CD4-positive, alpha-beta T cell treated with Interleukin-10 for 1 hour (primary cell): Measurements from ENCODE around the gene CFL1.
"Not testable (repeated sequence)": the region's sequence is repeated elsewhere in the genome, so short reads cannot be mapped to it uniquely, and the experiment has no call there.

Experiments
- DNase-seq: peaks from one replicate; pipeline ENCODE4 v3.0.0-alpha.2; 2020

CFL1 gene

DNA sequence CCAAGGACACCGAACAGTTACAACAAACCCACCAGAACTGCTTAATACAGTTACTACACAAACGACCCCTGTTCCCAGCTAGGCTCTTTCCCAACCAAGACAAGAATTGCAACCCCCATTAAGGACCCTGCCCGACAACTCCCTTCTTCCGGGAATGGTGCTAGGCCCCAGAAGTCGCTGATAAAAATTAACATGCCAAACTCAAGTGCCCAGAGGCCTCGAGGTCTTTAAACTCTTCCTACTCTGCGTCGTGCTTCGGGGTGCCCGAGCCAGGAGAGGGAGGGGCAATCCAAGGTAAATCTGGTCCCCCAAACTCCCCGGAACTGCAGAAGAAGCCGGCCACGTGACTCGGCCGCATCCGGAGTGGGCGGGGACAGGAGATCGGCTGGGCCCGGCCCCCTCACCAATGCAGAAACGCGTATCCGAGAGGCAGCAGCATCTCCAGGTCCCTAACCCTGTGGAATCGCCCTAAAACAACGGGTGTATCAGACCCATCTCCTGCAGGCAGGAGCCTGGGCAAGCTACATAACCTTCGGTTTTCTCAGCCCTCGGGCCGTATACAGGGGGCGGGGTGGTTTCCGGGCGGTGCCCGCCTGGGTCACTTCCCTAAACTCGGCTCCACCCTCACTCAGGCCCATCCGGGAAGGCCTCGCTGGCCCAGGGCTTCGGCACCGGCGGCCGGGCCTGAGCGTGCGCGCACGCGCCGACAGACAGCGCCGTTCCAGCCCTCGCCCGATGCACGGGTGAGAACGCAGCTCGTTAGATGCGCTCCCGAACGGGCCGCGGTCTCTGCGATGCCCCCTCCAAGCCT lies 1.1 kb downstream of the CFL1 start:
- DNase-seq, result peak; percentile 86

DNA sequence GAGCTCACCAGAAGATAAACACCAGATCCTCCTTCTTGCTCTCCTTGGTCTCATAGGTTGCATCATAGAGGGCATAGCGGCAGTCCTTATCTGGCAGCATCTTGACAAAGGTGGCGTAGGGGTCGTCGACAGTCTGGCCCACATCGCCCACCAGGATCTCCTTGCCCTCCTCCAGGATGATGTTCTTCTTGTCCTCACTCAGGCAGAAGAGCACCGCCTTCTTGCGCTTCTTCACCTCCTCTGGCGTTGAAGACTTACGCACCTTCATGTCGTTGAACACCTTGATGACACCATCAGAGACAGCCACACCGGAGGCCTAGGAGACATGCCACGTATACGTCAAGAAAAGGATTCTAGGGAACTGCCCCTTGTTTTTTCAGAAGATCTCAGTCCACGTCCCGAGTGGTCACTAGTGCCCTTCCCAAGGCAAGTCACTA lies 2.0 kb downstream of the CFL1 start:
- DNase-seq, result no peak

DNA sequence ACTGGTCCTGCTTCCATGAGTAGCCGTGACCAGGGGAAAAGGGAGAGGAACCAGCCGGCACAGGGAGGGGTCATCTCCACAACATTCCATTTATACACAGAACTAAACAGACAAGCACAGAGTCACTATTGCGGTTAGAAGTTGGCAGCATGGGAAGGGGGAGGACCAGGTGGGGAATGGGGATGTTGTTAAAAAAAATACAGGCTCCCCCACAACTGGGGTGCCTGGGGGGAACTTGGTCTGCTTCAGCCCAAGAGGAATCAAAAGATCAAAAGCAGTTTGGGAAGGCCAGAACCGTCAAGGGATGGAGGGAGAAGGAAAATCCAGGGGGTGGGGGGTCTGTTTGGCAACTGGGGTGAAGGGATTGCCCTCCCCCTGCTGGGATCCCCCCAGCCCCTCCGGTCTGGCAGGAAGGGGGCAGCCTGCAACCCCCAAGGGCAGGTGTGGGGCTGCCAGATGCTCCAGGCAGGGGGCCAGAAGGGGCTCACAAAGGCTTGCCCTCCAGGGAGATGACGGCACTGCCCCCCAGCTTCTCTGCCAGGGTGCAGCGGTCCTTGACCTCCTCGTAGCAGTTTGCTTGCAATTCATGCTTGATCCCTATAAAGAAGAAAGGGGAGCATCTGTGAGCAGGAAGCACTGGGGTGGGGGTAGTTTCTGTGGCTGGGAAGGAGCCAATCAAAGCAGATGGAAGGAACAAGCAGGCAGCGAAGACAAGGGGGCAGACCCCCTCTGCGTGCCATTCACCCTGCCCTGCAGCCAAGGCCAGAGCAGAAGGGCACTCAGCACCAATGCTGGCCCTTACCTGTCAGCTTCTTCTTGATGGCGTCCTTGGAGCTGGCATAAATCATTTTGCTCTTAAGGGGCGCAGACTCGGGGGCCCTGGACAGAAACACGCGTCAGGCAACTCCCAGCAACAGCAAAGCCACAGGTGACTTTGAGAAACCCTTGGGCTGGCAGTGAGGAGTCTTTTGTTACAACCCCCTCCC lies 2.8 kb downstream of the CFL1 start:
- DNase-seq, result no peak

DNA sequence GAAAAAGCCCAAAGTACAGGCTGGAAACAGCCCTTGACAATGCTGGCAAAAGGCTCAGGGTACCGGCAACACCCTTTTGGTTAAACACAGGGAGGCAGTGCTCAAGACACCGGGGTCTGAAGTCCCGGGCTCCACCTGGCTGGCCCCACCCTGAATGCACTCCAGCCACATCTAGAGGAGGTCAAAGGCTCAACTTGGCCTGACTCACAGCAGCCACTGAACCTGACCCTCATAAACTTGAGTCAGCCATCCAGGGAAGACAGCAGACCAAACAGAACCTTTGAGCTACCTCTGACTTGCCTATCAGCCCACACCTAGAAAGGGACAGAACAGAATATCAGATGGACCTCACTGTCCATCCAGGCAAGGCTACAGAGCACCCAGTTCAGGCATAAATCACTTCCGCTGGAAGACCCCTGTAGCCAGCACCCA lies 3.8 kb downstream of the CFL1 start:
- DNase-seq, result no peak

DNA sequence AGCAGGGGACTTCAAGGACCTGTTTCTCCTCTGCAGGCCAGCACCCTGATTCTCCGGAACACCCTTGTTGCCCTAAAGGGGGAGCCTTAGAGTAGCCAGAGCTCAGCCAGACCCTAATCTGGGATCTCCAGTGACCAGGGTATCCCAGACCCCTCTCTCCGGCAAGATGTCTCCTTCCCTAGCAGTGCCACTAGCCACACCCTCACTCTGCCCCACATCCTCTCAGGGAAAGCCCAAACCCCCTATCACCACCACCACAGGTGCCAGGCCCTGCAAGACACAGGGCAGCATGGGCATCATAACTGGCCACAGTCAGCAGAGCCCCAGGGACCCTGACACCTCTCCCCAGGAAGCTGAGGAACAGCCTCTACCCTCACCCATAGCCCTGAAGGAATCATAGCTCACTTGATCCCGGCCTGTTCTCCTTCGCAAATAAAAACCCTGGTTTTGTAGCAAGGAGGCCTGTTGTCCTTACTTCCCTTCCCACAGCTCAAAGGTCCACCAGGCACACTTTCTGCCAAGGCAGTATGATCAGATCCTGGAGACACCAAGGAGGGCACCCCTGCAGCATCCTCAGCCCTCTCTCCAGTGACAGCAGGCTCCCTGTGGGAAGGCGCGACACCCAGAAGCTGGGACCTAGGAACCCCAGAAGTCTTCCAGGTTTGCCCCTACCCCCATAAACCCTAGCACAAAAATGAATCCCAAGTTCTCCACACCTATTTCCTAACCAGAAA lies 4.6 kb downstream of the CFL1 start:
- no peak for DNase-seq

DNA sequence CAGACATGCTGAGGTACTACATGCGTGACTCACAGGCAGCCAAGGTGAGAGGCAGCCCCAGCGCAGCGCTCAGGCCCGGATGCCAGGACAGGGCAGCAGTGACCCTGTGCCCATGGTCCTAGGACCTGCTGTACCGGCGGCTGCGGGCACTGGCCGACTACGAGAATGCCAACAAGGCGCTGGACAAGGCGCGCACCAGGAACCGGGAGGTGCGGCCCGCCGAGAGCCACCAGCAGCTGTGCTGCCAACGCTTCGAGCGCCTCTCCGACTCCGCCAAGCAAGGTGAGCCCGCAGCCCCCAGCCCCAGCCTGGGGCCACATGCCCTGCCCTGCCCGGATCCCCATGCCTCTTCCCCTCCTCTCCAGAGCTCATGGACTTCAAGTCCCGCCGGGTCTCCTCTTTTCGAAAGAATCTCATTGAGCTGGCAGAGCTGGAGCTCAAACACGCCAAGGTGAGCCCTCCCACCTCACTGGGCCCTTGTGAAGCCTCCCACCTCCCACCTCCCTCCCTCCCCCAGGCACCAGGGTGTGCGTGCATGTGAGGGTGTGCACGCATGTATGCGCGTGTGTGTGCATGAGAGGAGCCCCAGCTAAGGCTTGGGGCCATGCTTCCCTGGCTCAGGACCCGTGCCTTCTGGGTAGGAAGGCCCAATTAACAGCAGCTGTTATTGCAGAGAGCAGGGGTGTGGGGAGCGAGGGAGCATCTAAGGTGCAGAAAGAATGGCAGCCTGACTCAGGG lies 5.3 kb downstream of the CFL1 start:
- DNase-seq, result no peak

DNA sequence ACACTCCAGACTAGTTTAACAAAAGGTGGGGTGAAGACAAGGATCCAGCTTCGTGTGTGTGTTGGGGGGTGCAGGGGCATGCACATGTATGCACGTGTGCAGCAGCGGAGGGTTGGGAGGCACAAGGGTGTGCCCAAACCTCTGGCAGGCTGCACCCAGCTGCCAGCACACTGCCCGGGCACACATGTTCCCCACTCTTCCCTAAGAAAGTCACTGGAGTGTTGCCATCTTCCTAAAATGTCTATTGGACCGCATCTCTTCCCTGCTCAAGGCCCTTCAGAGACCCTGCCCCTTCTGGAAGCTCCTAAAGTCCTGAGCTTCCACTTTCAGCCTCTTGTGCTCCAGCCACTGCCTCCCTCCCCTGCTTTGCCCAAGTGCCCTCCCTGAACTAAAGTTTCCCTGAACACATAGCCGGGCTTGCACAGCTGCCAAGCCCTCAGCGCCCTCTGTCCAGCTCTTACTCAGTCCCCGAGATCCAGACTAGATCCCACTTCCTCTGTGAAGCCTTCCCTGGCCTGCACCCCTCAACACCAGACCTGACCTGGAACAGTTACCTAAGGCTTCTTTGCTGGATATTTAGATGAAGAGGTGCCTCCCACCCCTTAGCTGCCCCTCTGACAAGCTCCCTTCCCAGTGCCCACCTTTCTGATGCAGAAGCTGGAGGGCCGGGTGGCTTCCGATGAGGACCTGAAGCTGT lies 6.0 kb downstream of the CFL1 start:
- DNase-seq, result no peak

DNA sequence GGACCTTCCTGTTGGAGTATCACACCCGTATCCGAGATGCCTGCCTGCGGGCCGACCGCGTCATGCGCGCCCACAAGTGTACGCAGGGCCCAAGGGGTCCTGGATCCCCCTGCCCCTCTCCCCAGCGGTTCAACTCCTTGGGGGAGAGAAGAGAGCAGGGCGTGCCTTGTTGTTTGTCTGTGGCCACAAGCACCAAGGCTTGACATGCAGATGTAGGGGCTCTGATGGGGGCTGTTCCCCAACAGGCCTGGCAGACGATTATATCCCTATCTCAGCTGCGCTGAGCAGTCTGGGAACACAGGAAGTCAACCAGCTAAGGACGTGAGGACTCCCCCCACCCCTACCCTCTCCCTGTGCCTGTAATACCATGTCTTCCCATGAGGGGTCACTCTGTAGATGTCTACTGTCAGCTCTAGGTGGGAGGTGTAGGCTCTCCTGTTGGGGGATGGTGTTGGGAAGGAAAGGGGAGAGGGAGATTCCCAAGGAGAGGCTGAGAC lies 6.8 kb downstream of the CFL1 start:
- DNase-seq, result no peak

DNA sequence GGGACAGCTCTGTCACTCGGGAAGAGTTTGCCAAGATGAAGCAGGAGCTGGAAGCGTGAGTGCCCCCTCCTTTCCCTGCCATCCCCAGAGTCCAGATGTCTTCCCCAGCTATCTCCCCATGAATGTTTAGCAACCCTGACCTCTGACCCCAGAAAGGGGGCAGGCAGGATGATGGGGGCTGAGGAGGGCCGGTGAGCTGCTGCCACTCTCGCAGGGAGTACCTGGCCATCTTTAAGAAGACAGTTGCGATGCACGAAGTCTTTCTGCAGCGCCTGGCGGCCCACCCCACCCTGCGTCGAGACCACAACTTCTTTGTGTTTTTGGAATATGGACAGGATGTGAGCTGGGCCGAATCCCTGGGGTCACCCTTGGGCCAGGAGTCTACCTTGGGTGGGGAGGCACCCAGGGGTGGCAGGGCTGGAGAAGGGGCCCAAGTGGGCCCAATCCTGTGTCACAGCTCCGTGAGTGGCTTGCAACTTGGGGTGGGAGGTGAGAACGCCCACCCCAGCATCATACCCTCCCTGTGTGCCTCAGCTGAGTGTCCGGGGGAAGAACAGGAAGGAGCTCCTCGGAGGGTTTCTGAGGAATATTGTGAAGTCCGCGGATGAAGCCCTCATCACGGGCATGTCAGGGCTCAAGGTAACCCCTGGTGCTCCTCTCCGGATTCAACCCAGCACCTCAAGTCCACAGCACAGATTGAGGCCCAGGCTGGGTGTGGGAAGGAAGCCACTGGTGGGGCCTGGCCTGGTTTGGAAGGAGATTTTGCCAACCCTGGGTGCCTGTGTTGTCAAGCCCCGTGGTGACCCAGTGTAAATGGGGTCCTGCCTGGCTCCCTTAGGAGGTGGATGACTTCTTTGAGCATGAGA lies 7.5 kb downstream of the CFL1 start:
- no peak for DNase-seq

DNA sequence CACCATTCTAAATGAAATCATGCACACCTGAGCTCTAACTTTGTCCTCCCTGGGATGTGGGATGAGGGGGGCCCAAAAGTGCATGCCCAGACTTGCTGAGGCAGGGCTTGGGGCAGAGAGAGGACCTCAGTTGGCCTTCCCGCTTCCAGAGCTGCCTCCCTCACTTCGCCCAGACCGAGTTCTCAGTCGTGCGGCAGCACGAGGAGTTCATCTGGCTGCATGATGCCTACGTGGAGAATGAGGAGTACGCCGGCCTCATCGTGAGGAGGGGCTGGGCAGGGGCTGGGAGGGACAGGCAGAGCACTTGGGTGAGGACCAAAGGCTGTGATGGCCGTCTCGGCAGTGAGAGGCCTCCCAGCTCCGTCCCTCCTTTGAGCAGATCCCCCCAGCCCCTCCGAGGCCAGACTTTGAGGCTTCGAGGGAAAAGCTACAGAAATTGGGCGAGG lies 8.2 kb downstream of the CFL1 start:
- DNase-seq, result no peak

DNA sequence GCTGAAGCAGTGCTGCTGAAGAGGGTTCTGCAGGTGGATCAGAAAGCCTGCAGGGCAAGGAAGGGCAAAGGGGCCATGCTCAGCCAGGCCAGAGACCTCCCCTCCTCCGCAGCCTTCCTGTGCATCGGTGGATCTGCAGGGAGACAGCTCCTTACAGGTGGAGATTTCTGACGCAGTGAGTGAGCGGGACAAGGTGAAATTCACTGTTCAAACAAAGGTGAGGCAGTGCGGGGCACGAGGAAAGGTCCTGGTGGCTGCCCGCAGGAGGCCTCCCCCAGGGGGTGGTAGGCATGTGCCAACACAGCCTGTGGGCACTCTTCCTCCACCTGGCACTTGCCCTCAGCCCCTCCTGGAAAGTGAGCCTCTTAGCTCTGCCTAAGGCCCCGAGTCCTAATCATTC lies 8.6 kb downstream of the CFL1 start:
- no peak for DNase-seq

DNA sequence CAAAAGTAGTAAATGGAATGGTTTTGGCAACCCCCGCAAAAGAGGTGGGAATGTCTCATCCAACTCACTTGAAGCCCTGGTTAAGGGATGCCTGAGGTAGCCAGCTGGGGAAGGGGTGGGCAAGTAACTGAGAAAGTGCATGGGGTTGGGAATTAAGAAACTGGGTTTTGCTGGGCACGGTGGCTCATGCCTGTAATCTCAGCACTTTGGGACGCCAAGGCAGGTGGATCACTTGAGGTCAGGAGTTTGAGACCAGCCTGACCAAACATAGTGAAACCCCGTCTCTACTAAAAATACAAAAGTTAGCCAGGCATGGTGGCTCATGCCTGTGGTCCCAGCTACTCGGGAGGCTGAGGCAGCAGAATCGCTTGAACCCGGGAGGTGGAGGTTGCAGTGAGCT lies 9.3 kb downstream of the CFL1 start:
- DNase-seq, result not testable (repeated sequence)

DNA sequence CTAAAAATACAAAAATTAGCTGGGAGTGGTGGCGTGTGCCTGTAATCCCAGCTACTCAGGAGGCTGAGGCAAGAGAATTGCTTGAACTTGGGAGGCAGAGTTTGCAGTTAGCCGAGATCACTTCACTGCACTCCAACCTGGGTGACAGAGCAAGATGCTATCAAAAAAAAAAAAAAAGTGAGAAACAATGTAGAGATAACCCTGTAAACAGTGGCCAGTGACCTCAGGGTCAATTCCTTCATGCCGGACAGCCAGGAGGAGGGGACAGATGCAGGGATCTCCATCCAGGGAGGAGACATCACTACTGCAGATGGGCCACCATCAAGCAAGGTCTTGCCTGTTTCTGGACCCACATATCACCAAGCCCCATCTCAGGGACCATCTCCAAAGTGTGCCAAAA lies 10.2 kb downstream of the CFL1 start:
- no peak for DNase-seq

DNA sequence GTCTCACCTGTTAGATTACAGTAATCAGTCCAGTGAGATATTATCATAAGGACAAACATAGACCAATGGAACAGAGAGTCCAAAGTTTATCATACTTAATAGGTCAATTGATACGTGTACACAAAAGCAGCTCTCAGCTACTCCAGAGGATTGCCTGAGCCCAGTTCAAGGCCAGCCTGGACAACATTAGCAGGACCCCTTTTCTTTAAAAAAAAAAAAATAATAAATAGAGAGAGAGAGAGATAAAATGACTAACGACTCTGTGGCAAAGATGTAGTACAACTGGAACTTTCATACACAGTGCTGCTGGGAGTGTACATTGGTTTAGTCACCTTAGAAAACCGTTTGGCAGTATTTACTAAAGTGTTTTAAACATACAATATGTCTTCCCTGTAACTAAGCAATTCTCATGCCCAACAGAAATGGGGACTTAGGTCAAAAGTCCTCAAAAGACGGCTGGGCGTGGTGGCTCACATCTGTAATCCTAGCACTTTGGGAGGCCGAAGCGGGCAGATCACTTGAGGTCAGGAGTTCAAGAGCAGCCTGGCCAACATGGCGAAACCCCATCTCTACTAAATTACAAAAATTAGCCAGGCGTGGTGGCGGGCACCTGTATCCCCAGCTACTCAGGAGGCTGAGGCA lies 13.6 kb downstream of the CFL1 start:
- DNase-seq, result no peak

DNA sequence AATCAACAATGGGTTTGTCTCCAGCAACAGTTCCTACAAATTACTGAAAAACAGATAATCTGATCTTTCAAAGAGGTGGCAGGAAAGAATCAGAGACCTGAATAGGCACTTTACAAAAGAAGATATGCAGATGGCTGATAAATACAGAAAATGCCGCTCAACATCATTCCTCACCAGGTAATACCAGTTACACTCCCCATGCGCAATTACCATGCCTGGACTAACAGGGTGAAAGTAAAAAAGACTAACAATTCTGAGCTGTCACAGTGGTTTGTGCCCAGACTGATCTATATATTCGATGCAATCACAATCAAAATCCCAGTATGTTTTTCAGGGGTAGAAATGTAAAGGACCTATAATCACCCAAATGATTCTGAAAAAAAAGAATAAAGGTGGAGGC lies 14.2 kb downstream of the CFL1 start:
- no peak for DNase-seq

DNA sequence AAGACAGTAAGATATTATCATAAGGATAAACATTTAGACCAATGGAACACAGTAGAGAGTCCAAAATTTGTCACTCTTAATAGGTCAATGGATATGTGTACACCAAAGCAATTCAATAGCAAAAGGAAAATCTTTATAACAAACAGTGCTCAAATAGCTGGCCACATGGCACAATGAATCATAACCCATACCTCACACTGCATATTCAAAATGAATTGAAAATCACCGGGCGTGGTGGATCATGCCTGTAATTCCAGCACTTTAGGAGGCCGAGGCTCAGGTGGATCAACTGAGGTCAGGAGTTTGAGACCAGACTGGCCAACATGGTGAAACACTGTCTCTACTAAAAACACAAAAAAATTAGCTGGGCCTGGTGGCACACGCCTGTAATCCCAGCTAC lies 15.8 kb downstream of the CFL1 start:
- no peak for DNase-seq

DNA sequence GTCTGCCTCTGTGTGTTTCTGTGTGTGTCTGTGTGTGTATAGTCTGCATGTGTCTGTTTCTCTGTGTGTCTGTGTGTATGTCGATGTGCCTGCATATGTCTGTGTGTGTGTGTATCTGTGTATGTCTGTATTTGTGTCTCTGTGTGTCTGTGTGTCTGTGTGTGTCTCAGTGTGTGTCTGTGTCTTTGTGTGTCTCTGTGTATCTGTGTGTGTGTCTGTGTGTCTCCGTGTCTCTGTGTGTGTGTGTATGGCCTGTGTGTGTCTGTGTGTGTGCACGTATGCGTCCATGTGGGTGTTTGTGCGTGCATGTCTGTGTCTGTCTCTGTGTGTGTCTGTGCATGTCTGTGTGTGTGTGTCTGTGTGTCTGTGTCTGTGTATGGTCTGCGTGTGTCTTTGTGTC lies 23.8 kb downstream of the CFL1 start:
- DNase-seq, result no peak

DNA sequence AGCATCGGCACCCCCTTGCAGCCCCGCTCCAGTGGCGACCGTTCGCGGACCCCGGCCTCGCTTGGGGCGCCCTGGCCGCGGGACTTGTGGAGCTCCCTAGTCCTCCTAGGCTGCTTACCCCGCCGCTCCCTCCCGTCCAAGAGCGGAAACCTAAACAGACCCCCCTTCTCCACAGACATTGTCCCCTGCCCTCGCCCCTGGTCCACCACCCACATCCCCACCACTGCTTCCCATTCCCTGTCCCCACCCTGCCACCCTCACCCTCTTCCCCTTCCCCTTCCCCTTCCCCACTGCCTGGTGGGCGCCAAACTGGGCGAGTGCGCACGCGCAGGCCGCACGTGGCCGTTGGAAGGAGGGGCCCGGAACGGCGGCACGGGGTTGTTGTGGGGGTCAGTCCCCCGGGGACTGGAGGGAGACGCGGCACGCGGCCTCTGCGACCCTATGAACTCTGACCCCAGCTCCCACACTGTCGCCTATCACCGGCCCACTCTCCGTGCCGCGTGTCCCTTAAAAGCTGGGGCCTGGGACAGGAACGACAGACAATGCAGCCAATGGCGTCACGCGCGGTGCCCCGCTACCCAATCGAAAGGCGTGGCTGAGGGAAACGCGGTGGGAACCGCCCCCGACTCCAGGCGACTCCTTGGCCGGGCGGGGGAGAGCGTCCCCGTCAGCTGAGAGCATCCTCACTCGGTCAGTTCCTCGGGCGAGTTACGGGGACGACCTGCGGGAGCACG lies 24.5 kb downstream of the CFL1 start, which contains the start of gene SNX32:
SNX32 (plus strand) TSS at position 667 of the 734 bp plus-strand sequence. CDS start 103 bp downstream, outside the sequence.
- DNase-seq, result peak; percentile 96

DNA sequence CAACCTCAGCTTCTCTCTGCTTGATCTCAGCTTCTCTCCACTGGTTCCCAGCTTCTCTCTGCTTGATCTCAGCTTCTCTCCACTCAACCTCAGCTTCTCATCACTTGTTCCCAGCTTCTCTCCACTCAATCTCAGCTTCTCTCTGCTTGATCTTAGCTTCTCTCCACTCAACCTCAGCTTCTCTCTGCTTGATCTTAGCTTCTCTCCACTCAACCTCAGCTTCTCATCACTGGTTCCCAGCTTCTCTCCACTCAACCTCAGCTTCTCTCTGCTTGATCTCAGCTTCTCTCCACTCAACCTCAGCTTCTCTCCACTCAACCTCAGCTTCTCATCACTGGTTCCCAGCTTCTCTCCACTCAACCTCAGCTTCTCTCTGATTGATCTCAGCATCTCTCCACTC lies 25.7 kb downstream of the CFL1 start:
- not testable (repeated sequence) for DNase-seq
